Measurements from ENCODE around the gene PCNX3.

DNA sequence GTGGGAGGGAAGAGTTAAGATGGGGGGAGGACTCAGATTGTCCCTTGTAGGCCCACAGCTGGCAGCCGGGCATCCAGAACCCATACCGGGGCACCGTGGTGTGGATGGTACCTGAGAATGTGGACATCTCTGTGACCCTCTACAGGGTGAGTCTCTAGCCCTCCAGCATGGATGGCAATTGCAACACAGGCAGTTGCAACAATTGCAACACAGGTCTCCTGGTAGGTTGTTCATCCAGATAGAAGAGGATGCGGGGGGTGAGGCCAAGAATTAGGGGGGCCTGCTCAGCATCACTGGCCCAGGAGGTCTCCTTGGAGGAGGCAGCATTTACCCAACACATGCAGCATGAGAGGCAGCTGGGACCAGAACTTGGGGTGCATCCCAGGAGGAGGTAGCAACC is 36.3 kb upstream of the PCNX3 start:
- TF ChIP-seq, protein P1, sequence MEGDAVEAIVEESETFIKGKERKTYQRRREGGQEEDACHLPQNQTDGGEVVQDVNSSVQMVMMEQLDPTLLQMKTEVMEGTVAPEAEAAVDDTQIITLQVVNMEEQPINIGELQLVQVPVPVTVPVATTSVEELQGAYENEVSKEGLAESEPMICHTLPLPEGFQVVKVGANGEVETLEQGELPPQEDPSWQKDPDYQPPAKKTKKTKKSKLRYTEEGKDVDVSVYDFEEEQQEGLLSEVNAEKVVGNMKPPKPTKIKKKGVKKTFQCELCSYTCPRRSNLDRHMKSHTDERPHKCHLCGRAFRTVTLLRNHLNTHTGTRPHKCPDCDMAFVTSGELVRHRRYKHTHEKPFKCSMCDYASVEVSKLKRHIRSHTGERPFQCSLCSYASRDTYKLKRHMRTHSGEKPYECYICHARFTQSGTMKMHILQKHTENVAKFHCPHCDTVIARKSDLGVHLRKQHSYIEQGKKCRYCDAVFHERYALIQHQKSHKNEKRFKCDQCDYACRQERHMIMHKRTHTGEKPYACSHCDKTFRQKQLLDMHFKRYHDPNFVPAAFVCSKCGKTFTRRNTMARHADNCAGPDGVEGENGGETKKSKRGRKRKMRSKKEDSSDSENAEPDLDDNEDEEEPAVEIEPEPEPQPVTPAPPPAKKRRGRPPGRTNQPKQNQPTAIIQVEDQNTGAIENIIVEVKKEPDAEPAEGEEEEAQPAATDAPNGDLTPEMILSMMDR (IDR thresholded peaks at IDR 0.05): no peak
- no peak for TF ChIP-seq POLR2AphosphoS5 (IDR thresholded peaks at IDR 0.05)
